Measurements from ENCODE around the gene BOK. TPM values are rescaled to one million over a fixed set of nuclear protein-coding genes. Genes with fewer than 3 reads are reported as not detected.

Gene BOK
- total and polyA plus RNA-seq, 2 of the 4 experiments (the other 2 are of a cell fraction) = 13.3 to 34.4 TPM

DNA sequence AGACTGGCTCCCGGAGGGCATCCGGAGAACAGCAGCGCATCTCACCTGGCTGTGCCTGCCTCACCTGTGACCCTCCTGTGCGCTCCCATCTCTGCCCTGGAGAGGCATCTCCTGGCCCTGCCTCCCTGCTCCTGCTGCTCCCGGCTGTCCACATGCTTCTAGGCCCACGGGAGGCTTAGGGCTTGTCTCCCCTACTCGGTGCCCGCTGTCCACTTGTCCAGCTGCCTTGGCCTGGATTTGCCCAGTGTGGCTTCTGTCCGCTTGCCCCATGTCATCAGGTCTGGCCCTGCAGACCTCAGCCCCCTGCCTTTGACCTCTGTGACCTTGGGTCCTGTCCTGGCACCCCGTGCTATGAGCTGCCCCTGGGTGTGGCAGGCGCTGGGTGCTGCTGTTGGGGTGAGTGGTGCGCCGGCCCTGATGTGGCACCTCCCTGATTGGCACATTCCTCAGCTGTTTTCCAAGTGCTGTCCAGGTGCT, 4.5 kb downstream of the BOK start:
- intact Hi-C loops (cut with micrococcal nuclease) (no loop called here), in situ Hi-C loops (cut with MboI; ENCODE audit: low sequenced_read_pairs) (no loop called here), dilution Hi-C loops (cut with HindIII; ENCODE audit: low sequenced_read_pairs, unreplicated experiment) (no loop called here)
- POLR2A ChIA-PET (ENCODE audit: unreplicated experiment) = no interaction called here
- no peak overlapping the region for H2AK9ac ChIP-seq (replicated peaks; ENCODE audit: low read depth, low read length, poor library complexity)
- no peak overlapping the region for H4K8ac ChIP-seq (ENCODE audit: low read depth in 2 of 2, low read length in 2 of 2)
- DNase-seq (no peak), ATAC-seq (ENCODE audit: low read depth) (no peak)
- H3K27me3 ChIP-seq (ENCODE audit: control insufficient read depth, insufficient read depth, low read length) = no peaks in the 10 kb centered on the region
- no peak overlapping the region for H3K4ac ChIP-seq (ENCODE audit: low read depth, low read length)
- no peak overlapping the region for H2BK5ac ChIP-seq (ENCODE audit: low read depth, low read length, poor library complexity, severe bottlenecking)
- H3K9me3 ChIP-seq (ENCODE audit: control insufficient read depth, insufficient read depth, low read length) = no peaks in the 10 kb centered on the region
- H3K4me3 ChIP-seq (ENCODE audit: insufficient read depth, low read depth, low read length) = no peak overlapping the region
- H3K56ac ChIP-seq (ENCODE audit: extremely low read depth, insufficient read depth, low read length) = no peak overlapping the region
- TF ChIP-seq POLR2A (IDR thresholded peaks at IDR 0.05; ENCODE audit: low read depth, low read length) = no peak
- TF ChIP-seq RCOR1 (IDR thresholded peaks at IDR 0.05; ENCODE audit: insufficient replicate concordance, low read length) = no peak
- TF ChIP-seq, protein P1, sequence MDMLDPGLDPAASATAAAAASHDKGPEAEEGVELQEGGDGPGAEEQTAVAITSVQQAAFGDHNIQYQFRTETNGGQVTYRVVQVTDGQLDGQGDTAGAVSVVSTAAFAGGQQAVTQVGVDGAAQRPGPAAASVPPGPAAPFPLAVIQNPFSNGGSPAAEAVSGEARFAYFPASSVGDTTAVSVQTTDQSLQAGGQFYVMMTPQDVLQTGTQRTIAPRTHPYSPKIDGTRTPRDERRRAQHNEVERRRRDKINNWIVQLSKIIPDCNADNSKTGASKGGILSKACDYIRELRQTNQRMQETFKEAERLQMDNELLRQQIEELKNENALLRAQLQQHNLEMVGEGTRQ (IDR thresholded peaks at IDR 0.05; ENCODE audit: low read depth, low read length) = no peak
- TF ChIP-seq CEBPB (IDR thresholded peaks at IDR 0.05; ENCODE audit: low read depth, low read length) = no peak
- no peak for TF ChIP-seq MAZ (IDR thresholded peaks at IDR 0.05; ENCODE audit: borderline replicate concordance, low read depth, low read length)
- no peak for TF ChIP-seq NFE2L2 (IDR thresholded peaks at IDR 0.05; ENCODE audit: low read depth, low read length)
- TF ChIP-seq, protein P2, sequence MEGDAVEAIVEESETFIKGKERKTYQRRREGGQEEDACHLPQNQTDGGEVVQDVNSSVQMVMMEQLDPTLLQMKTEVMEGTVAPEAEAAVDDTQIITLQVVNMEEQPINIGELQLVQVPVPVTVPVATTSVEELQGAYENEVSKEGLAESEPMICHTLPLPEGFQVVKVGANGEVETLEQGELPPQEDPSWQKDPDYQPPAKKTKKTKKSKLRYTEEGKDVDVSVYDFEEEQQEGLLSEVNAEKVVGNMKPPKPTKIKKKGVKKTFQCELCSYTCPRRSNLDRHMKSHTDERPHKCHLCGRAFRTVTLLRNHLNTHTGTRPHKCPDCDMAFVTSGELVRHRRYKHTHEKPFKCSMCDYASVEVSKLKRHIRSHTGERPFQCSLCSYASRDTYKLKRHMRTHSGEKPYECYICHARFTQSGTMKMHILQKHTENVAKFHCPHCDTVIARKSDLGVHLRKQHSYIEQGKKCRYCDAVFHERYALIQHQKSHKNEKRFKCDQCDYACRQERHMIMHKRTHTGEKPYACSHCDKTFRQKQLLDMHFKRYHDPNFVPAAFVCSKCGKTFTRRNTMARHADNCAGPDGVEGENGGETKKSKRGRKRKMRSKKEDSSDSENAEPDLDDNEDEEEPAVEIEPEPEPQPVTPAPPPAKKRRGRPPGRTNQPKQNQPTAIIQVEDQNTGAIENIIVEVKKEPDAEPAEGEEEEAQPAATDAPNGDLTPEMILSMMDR (conservative IDR thresholded peaks at IDR 0.05; ENCODE audit: low read depth, low read length) = no peak
- no peak for TF ChIP-seq SMC3 (IDR thresholded peaks at IDR 0.05; ENCODE audit: low read depth, low read length)
- no peak for TF ChIP-seq CHD1 (IDR thresholded peaks at IDR 0.05; ENCODE audit: low read depth, low read length)
- TF ChIP-seq FOS (IDR thresholded peaks at IDR 0.05; ENCODE audit: low read depth, low read length) = no peak
- no peak for TF ChIP-seq BHLHE40 (IDR thresholded peaks at IDR 0.05; ENCODE audit: low read depth, low read length)
- TF ChIP-seq, protein P3, sequence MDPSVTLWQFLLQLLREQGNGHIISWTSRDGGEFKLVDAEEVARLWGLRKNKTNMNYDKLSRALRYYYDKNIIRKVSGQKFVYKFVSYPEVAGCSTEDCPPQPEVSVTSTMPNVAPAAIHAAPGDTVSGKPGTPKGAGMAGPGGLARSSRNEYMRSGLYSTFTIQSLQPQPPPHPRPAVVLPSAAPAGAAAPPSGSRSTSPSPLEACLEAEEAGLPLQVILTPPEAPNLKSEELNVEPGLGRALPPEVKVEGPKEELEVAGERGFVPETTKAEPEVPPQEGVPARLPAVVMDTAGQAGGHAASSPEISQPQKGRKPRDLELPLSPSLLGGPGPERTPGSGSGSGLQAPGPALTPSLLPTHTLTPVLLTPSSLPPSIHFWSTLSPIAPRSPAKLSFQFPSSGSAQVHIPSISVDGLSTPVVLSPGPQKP (IDR thresholded peaks at IDR 0.05; ENCODE audit: borderline replicate concordance, low read depth, low read length) = no peak
- no peak for TF ChIP-seq RAD21 (IDR thresholded peaks at IDR 0.05; ENCODE audit: low read length)
- no peak for TF ChIP-seq MXI1 (IDR thresholded peaks at IDR 0.05; ENCODE audit: borderline replicate concordance, low read depth, low read length)
- no peak for TF ChIP-seq MAFK (IDR thresholded peaks at IDR 0.05; ENCODE audit: low read depth, low read length)
- H2AFZ ChIP-seq (replicated peaks; ENCODE audit: low read length, poor library complexity) = no peak overlapping the region
- H2BK120ac ChIP-seq (ENCODE audit: low read depth, low read length) = no peak overlapping the region
- H3K4me1 ChIP-seq (ENCODE audit: control insufficient read depth, insufficient read depth, low read length) = peaks cover 16% of the 10 kb centered on the region
- BruUV-seq (replicated peaks) = no TSS peak
- H4K20me1 ChIP-seq (ENCODE audit: insufficient read depth, low read length) = peaks cover 55% of the 10 kb centered on the region
- H2BK20ac ChIP-seq (ENCODE audit: low read depth, low read length) = no peak overlapping the region
- H3K23ac ChIP-seq (ENCODE audit: low read depth, low read length) = no peak overlapping the region
- H2AK5ac ChIP-seq (ENCODE audit: low read depth, low read length) = no peak overlapping the region
- H4K5ac ChIP-seq (ENCODE audit: low read depth, low read length) = no peak overlapping the region
- peaks cover 12 to 51% of the 10 kb centered on the region in 2 experiments for H3K79me1 ChIP-seq (ENCODE audit: low read depth in 1 of 2, low read length in 2 of 2)
- H3K14ac ChIP-seq (replicated peaks; ENCODE audit: low read depth, low read length) = no peak overlapping the region
- H3K27ac ChIP-seq (ENCODE audit: insufficient read depth, low read length) = no peak overlapping the region
- H2BK15ac ChIP-seq (ENCODE audit: low read depth, low read length) = no peak overlapping the region
- no peak overlapping the region for H3K4me2 ChIP-seq (ENCODE audit: low read depth, low read length)
- no peak overlapping the region for H3K9ac ChIP-seq (ENCODE audit: low read depth, low read length)
- peaks cover 15% of the 10 kb centered on the region for H3K9me1 ChIP-seq (ENCODE audit: insufficient read depth, low read length)
- WGBS, 2 experiments (ENCODE audit: extremely low coverage in 2 of 2, insufficient read length in 1 of 2) = 96% methylated on average over 9 of the region's 13 CpGs; no CpG with 5 or more reads in 1 of the 2 experiments
- peaks cover 21% of the 10 kb centered on the region for H3K36me3 ChIP-seq (ENCODE audit: control insufficient read depth, insufficient read depth, low read length)
- no peak overlapping the region for H3K18ac ChIP-seq (ENCODE audit: low read depth, low read length)
- CTCF ChIA-PET = no interaction called here
- no peak overlapping the region for H4K91ac ChIP-seq (ENCODE audit: insufficient read depth, low read depth, low read length)
